ENCODE data around the gene RPL31.

Gene RPL31

GRCh38 chr2:100965596-100965995 lies 36.5 kb upstream of the RPL31 start:
- no peak overlapping the region for H3K4me3 ChIP-seq (replicated peaks; ENCODE audit: insufficient read depth, low read length)
- no peak overlapping the region for H3K27ac ChIP-seq (replicated peaks)
- DNase-seq (ENCODE audit: low read depth in 1 of 2, low spot score in 1 of 2), result no peak
- no peak for TF ChIP-seq CTCF (IDR thresholded peaks at IDR 0.05; ENCODE audit: insufficient read depth, low read length)
- TF ChIP-seq GABPA (IDR thresholded peaks at IDR 0.05; ENCODE audit: low read depth), result no peak
- TF ChIP-seq POLR2AphosphoS5 (IDR thresholded peaks at IDR 0.05; ENCODE audit: low read depth), result no peak
- no peak for TF ChIP-seq SPI1 (IDR thresholded peaks at IDR 0.05; ENCODE audit: borderline replicate concordance, low read depth)
- TF ChIP-seq REST (IDR thresholded peaks at IDR 0.05; ENCODE audit: insufficient replicate concordance, low read depth), result no peak
- no peaks in the 10 kb centered on the region for H3K27me3 ChIP-seq (ENCODE audit: insufficient read depth, poor library complexity, severe bottlenecking)

- TF ChIP-seq CTCF (IDR thresholded peaks at IDR 0.05; ENCODE audit: insufficient read depth, low read length), result no peak
- TF ChIP-seq POLR2AphosphoS5 (IDR thresholded peaks at IDR 0.05; ENCODE audit: low read depth), result no peak
- TF ChIP-seq SPI1 (IDR thresholded peaks at IDR 0.05; ENCODE audit: borderline replicate concordance, low read depth), result no peak
- no peak for TF ChIP-seq REST (IDR thresholded peaks at IDR 0.05; ENCODE audit: insufficient replicate concordance, low read depth)
- no peak for TF ChIP-seq GABPA (IDR thresholded peaks at IDR 0.05; ENCODE audit: low read depth)
- DNase-seq (ENCODE audit: low read depth in 1 of 2, low spot score in 1 of 2), result no peak
- no peaks in the 10 kb centered on the region for H3K27me3 ChIP-seq (ENCODE audit: insufficient read depth, poor library complexity, severe bottlenecking)
- H3K4me3 ChIP-seq (replicated peaks; ENCODE audit: insufficient read depth, low read length), result no peak overlapping the region
- no peak overlapping the region for H3K27ac ChIP-seq (replicated peaks)
Observed at GRCh38 chr2:100967716-100968115, 34.4 kb upstream of the RPL31 start.

- Histone ChIP-seq H3K27ac (replicated peaks) (no peak overlapping the region), H3K27me3 (ENCODE audit: insufficient read depth, poor library complexity, severe bottlenecking) (no peaks in the 10 kb centered on the region), H3K4me3 (replicated peaks; ENCODE audit: insufficient read depth, low read length) (no peak overlapping the region)
- TF ChIP-seq CTCF (IDR thresholded peaks at IDR 0.05; ENCODE audit: insufficient read depth, low read length), result no peak
- no peak for TF ChIP-seq SPI1 (IDR thresholded peaks at IDR 0.05; ENCODE audit: borderline replicate concordance, low read depth)
- no peak for TF ChIP-seq REST (IDR thresholded peaks at IDR 0.05; ENCODE audit: insufficient replicate concordance, low read depth)
- TF ChIP-seq GABPA (IDR thresholded peaks at IDR 0.05; ENCODE audit: low read depth), result no peak
- TF ChIP-seq POLR2AphosphoS5 (IDR thresholded peaks at IDR 0.05; ENCODE audit: low read depth), result no peak
- no peak for DNase-seq (ENCODE audit: low read depth in 1 of 2, low spot score in 1 of 2)
Observed at GRCh38 chr2:100968146-100969145, 33.6 kb upstream of the RPL31 start.
